ENCODE measurements around the gene GNB1L.

GNB1L gene

GRCh38 chr22:19759427-19760057 lies 95.1 kb downstream of the GNB1L start:
- no peak for DNase-seq

- DNase-seq, result no peak
Observed at GRCh38 chr22:19758896-19759426, 95.7 kb downstream of the GNB1L start.

- DNase-seq, result no peak
Observed at GRCh38 chr22:19757985-19758895, 96.4 kb downstream of the GNB1L start.

GRCh38 chr22:19757140-19757984 lies 97.3 kb downstream of the GNB1L start:
- no peak for DNase-seq

- DNase-seq, result no peak
Observed at GRCh38 chr22:19756288-19757128, 98.2 kb downstream of the GNB1L start.

GRCh38 chr22:19755722-19756287 lies 98.9 kb downstream of the GNB1L start:
- DNase-seq, result no peak

- DNase-seq, result no peak
Observed at GRCh38 chr22:19755145-19755710, 99.4 kb downstream of the GNB1L start.

GRCh38 chr22:19754701-19755144 lies 100.0 kb downstream of the GNB1L start:
- no peak for DNase-seq

- DNase-seq, result no peak
Observed at GRCh38 chr22:19753996-19754700, 100.5 kb downstream of the GNB1L start.

- DNase-seq, result no peak
Observed at GRCh38 chr22:19753090-19753842, 101.4 kb downstream of the GNB1L start.

GRCh38 chr22:19751497-19752245 lies 103.0 kb downstream of the GNB1L start:
- DNase-seq, result no peak

GRCh38 chr22:19750507-19751490 lies 103.9 kb downstream of the GNB1L start:
- DNase-seq, result peak; percentile 19

GRCh38 chr22:19749876-19750275 lies 104.8 kb downstream of the GNB1L start:
- no peak for DNase-seq

- no peak for DNase-seq
Observed at GRCh38 chr22:19748991-19749664, 105.5 kb downstream of the GNB1L start.

GRCh38 chr22:19748139-19748538 lies 106.5 kb downstream of the GNB1L start:
- DNase-seq, result no peak

- DNase-seq, result no peak
Observed at GRCh38 chr22:19747551-19747950, 107.1 kb downstream of the GNB1L start.

GRCh38 chr22:19746726-19747125 lies 107.9 kb downstream of the GNB1L start:
- no peak for DNase-seq

Data from HCEC 1CT (cell line).